Dendritic cell treated with granulocyte-macrophage colony-stimulating factor and Interleukin-4, amounts not matched to agents 40 ng/mL and 50 ng/mL, for 4 days (primary cell): ENCODE results near the gene NCMAP.
A peak's percentile ranks its signal among the peaks of the same experiment; 100 is the strongest.

Experiments used
- H3K27ac Mint-ChIP-seq: one replicate; pipeline ENCODE4 v1.8.0; 2022; ENCODE audit warnings: mild to moderate bottlenecking, mixed read lengths
- H3K27me3 Mint-ChIP-seq: one replicate; pipeline ENCODE4 v1.8.0; 2022; ENCODE audit warnings: mild to moderate bottlenecking, mixed read lengths
- H3K36me3 Mint-ChIP-seq: one replicate; pipeline ENCODE4 v1.8.0; 2022; ENCODE audit warnings: low read depth, mixed read lengths
- H3K4me1 Mint-ChIP-seq: one replicate; pipeline ENCODE4 v1.8.0; 2022; ENCODE audit warnings: low read depth, mixed read lengths
- H3K4me3 Mint-ChIP-seq: one replicate; pipeline ENCODE4 v1.8.0; 2022; ENCODE audit warnings: mild to moderate bottlenecking, moderate library complexity, mixed read lengths
- H3K9me3 Mint-ChIP-seq: one replicate; pipeline ENCODE4 v1.8.0; 2022; ENCODE audit warnings: mixed read lengths
- intact Hi-C: fragments of 100-400 bp; cut with micrococcal nuclease; formaldehyde crosslinking; loops from one replicate; pipeline ENCODE4 v1.15.0; 2022

Gene NCMAP

GRCh38 chr1:24568475-24568874 is 12.6 kb downstream of the NCMAP start:
- intact Hi-C loops, result no loop called here
- Mint-ChIP-seq H3K4me3 (no peak overlapping the region), H3K27ac (no peak overlapping the region), H3K27me3 (peaks cover 16% of the 10 kb centered on the region), H3K36me3 (no peaks in the 10 kb centered on the region), H3K4me1 (peaks cover 23% of the 10 kb centered on the region), H3K9me3 (no peaks in the 10 kb centered on the region)

GRCh38 chr1:24570265-24571125 is 14.6 kb downstream of the NCMAP start:
- Mint-ChIP-seq H3K9me3 (no peaks in the 10 kb centered on the region), H3K4me3 (no peak overlapping the region), H3K27me3 (peaks cover 14% of the 10 kb centered on the region), H3K36me3 (no peaks in the 10 kb centered on the region), H3K27ac (no peak overlapping the region), H3K4me1 (peaks cover 23% of the 10 kb centered on the region)
- intact Hi-C loops, result no loop called here

GRCh38 chr1:24572301-24572700 is 16.4 kb downstream of the NCMAP start:
- peak overlapping the region; percentile 30 for H3K27ac Mint-ChIP-seq
- H3K9me3 Mint-ChIP-seq, result no peaks in the 10 kb centered on the region
- H3K4me3 Mint-ChIP-seq, result peak overlapping the region; percentile 60
- peaks cover 14% of the 10 kb centered on the region for H3K27me3 Mint-ChIP-seq
- peaks cover 23% of the 10 kb centered on the region for H3K4me1 Mint-ChIP-seq
- intact Hi-C loops, result no loop called here
- H3K36me3 Mint-ChIP-seq, result no peaks in the 10 kb centered on the region

GRCh38 chr1:24575905-24576587 is 20.2 kb downstream of the NCMAP start:
- Mint-ChIP-seq H3K4me3 (no peak overlapping the region), H3K9me3 (no peaks in the 10 kb centered on the region), H3K36me3 (no peaks in the 10 kb centered on the region), H3K27me3 (peaks cover 10% of the 10 kb centered on the region), H3K4me1 (peaks cover 11% of the 10 kb centered on the region), H3K27ac (no peak overlapping the region)
- intact Hi-C loops, result no loop called here

GRCh38 chr1:24578846-24579245 is 23.0 kb downstream of the NCMAP start:
- H3K4me1 Mint-ChIP-seq, result no peaks in the 10 kb centered on the region
- H3K4me3 Mint-ChIP-seq, result no peak overlapping the region
- peaks cover 1% of the 10 kb centered on the region for H3K27me3 Mint-ChIP-seq
- no peaks in the 10 kb centered on the region for H3K9me3 Mint-ChIP-seq
- H3K27ac Mint-ChIP-seq, result no peak overlapping the region
- H3K36me3 Mint-ChIP-seq, result no peaks in the 10 kb centered on the region
- intact Hi-C loops, result no loop called here

GRCh38 chr1:24580756-24581155 is 24.9 kb downstream of the NCMAP start:
- H3K4me3 Mint-ChIP-seq, result no peak overlapping the region
- intact Hi-C loops, result no loop called here
- H3K9me3 Mint-ChIP-seq, result no peaks in the 10 kb centered on the region
- H3K27ac Mint-ChIP-seq, result no peak overlapping the region
- H3K27me3 Mint-ChIP-seq, result peaks cover 8% of the 10 kb centered on the region
- no peaks in the 10 kb centered on the region for H3K4me1 Mint-ChIP-seq
- no peaks in the 10 kb centered on the region for H3K36me3 Mint-ChIP-seq

- no peaks in the 10 kb centered on the region for H3K4me1 Mint-ChIP-seq
- H3K9me3 Mint-ChIP-seq, result no peaks in the 10 kb centered on the region
- H3K36me3 Mint-ChIP-seq, result no peaks in the 10 kb centered on the region
- no peak overlapping the region for H3K4me3 Mint-ChIP-seq
- peaks cover 15% of the 10 kb centered on the region for H3K27me3 Mint-ChIP-seq
- H3K27ac Mint-ChIP-seq, result no peak overlapping the region
- intact Hi-C loops, result no loop called here
These were observed 28.3 kb downstream of the NCMAP start for GRCh38 chr1:24584171-24584647.

GRCh38 chr1:24586119-24586518 is 30.2 kb downstream of the NCMAP start:
- Mint-ChIP-seq H3K9me3 (no peaks in the 10 kb centered on the region), H3K4me3 (no peak overlapping the region), H3K36me3 (no peaks in the 10 kb centered on the region), H3K27me3 (peaks cover 15% of the 10 kb centered on the region), H3K27ac (no peak overlapping the region), H3K4me1 (no peaks in the 10 kb centered on the region)
- intact Hi-C loops, result loop anchor here (5.0 kb wide), 1 partner anchor 46 kb away; no protein-coding TSS in a partner anchor

- no peaks in the 10 kb centered on the region for H3K36me3 Mint-ChIP-seq
- H3K9me3 Mint-ChIP-seq, result no peaks in the 10 kb centered on the region
- H3K4me1 Mint-ChIP-seq, result no peaks in the 10 kb centered on the region
- peaks cover 15% of the 10 kb centered on the region for H3K27me3 Mint-ChIP-seq
- intact Hi-C loops, result loop anchor here (5.0 kb wide), 1 partner anchor 45 kb away; no protein-coding TSS in a partner anchor
- H3K27ac Mint-ChIP-seq, result no peak overlapping the region
- no peak overlapping the region for H3K4me3 Mint-ChIP-seq
These were observed 31.3 kb downstream of the NCMAP start for GRCh38 chr1:24586970-24587820.

- Mint-ChIP-seq H3K9me3 (no peaks in the 10 kb centered on the region), H3K27ac (no peak overlapping the region), H3K4me3 (no peak overlapping the region), H3K4me1 (no peaks in the 10 kb centered on the region), H3K36me3 (no peaks in the 10 kb centered on the region), H3K27me3 (peaks cover 15% of the 10 kb centered on the region)
- intact Hi-C loops, result loop anchor here (5.0 kb wide), 1 partner anchor 44 kb away; no protein-coding TSS in a partner anchor
These were observed 32.7 kb downstream of the NCMAP start for GRCh38 chr1:24588573-24588972.

GRCh38 chr1:24589200-24589599 is 33.3 kb downstream of the NCMAP start:
- Mint-ChIP-seq H3K4me1 (no peaks in the 10 kb centered on the region), H3K27ac (no peak overlapping the region), H3K27me3 (peaks cover 15% of the 10 kb centered on the region), H3K9me3 (no peaks in the 10 kb centered on the region), H3K4me3 (no peak overlapping the region), H3K36me3 (no peaks in the 10 kb centered on the region)
- intact Hi-C loops, result loop anchor here (5.0 kb wide), 1 partner anchor 43 kb away; no protein-coding TSS in a partner anchor

- Mint-ChIP-seq H3K27me3 (peaks cover 8% of the 10 kb centered on the region), H3K4me3 (no peak overlapping the region), H3K4me1 (no peaks in the 10 kb centered on the region), H3K36me3 (no peaks in the 10 kb centered on the region), H3K27ac (no peak overlapping the region), H3K9me3 (no peaks in the 10 kb centered on the region)
- intact Hi-C loops, result no loop called here
These were observed 35.9 kb downstream of the NCMAP start for GRCh38 chr1:24591781-24592180.

- Mint-ChIP-seq H3K4me1 (no peaks in the 10 kb centered on the region), H3K4me3 (no peak overlapping the region), H3K9me3 (no peaks in the 10 kb centered on the region), H3K36me3 (no peaks in the 10 kb centered on the region), H3K27ac (no peak overlapping the region), H3K27me3 (peaks cover 4% of the 10 kb centered on the region)
- intact Hi-C loops, result no loop called here
These were observed 38.4 kb downstream of the NCMAP start for GRCh38 chr1:24594328-24594598.
